ENCODE measurements around the gene PRKAG1. TPM values are rescaled to one million over a fixed set of nuclear protein-coding genes. Genes with fewer than 3 reads are reported as not detected.

Gene PRKAG1
- total and polyA plus RNA-seq, 4 donors: 15.5 to 31.5 (median 20.9) TPM

DNA sequence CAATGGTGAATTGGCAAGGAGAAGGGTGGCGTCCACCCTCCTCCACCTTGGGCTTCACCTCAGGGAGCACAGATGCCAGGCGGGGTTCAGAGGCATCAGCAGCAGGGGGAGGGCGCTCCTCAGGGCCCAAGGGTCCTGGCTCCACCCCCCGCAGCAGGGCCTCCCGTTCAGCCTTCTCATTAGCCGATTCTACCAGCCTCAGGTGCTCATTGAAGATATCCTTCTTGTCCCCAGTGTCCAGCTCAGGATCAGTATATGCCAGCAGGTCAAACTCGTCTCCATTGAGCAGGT lies 19.3 kb upstream of the PRKAG1 start:
- Histone ChIP-seq H3K9ac (ENCODE audit: low read depth in 1 of 2, low read length in 2 of 2) (no peak overlapping the region), H3K4me3 (ENCODE audit: low read depth in 1 of 3, low read length in 3 of 3) (no peak overlapping the region), H3K27me3 (ENCODE audit: control insufficient read depth in 4 of 4, insufficient read depth in 4 of 4, low read length in 3 of 4) (no peaks in the 10 kb centered on the region), H3K9me3 (ENCODE audit: control insufficient read depth in 4 of 4, low read length in 3 of 4) (no peaks in the 10 kb centered on the region), H3K36me3 (ENCODE audit: control insufficient read depth in 4 of 4, insufficient read depth in 3 of 4, low read depth in 1 of 4, low read length in 3 of 4) (peaks cover 25 to 92% (median 57%) of the 10 kb centered on the region in 4 donors), H3K27ac (ENCODE audit: low read depth in 1 of 2, low read length in 2 of 2) (no peak overlapping the region), H3K4me1 (ENCODE audit: control insufficient read depth in 4 of 4, insufficient read depth in 4 of 4, low read length in 3 of 4) (no peaks in the 10 kb centered on the region)
- no peak for TF ChIP-seq ZBTB33 (IDR thresholded peaks at IDR 0.05)
- no peak for TF ChIP-seq FOXA1 (IDR thresholded peaks at IDR 0.05)
- no peak for TF ChIP-seq HNF4A (conservative IDR thresholded peaks at IDR 0.05)
- TF ChIP-seq, protein P1, sequence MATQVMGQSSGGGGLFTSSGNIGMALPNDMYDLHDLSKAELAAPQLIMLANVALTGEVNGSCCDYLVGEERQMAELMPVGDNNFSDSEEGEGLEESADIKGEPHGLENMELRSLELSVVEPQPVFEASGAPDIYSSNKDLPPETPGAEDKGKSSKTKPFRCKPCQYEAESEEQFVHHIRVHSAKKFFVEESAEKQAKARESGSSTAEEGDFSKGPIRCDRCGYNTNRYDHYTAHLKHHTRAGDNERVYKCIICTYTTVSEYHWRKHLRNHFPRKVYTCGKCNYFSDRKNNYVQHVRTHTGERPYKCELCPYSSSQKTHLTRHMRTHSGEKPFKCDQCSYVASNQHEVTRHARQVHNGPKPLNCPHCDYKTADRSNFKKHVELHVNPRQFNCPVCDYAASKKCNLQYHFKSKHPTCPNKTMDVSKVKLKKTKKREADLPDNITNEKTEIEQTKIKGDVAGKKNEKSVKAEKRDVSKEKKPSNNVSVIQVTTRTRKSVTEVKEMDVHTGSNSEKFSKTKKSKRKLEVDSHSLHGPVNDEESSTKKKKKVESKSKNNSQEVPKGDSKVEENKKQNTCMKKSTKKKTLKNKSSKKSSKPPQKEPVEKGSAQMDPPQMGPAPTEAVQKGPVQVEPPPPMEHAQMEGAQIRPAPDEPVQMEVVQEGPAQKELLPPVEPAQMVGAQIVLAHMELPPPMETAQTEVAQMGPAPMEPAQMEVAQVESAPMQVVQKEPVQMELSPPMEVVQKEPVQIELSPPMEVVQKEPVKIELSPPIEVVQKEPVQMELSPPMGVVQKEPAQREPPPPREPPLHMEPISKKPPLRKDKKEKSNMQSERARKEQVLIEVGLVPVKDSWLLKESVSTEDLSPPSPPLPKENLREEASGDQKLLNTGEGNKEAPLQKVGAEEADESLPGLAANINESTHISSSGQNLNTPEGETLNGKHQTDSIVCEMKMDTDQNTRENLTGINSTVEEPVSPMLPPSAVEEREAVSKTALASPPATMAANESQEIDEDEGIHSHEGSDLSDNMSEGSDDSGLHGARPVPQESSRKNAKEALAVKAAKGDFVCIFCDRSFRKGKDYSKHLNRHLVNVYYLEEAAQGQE (IDR thresholded peaks at IDR 0.05): no peak
- no peak for TF ChIP-seq HNF4G (IDR thresholded peaks at IDR 0.05)
- no peak for TF ChIP-seq JUND (IDR thresholded peaks at IDR 0.05)
- no peak for TF ChIP-seq FOXA2 (IDR thresholded peaks at IDR 0.05)
- no peak for TF ChIP-seq TAF1 (conservative IDR thresholded peaks at IDR 0.05)
- no peak for TF ChIP-seq RAD21 (IDR thresholded peaks at IDR 0.05)
- no peak for TF ChIP-seq EGR1 (IDR thresholded peaks at IDR 0.05; ENCODE audit: low read depth in 2 of 2)
- TF ChIP-seq GABPA (IDR thresholded peaks at IDR 0.05 in 1 of 2, conservative IDR thresholded peaks at IDR 0.05 in 1 of 2): no peak
- TF ChIP-seq MAX (IDR thresholded peaks at IDR 0.05): no peak
- 94% methylated on average over 7 of the region's 7 CpGs for WGBS
- no peak for DNase-seq (ENCODE audit: low spot score)

GRCh38 chr12:49037111-49037946 lies 18.8 kb upstream of the PRKAG1 start:
- H3K4me3 ChIP-seq (ENCODE audit: low read depth in 1 of 3, low read length in 3 of 3): no peak overlapping the region
- H3K4me1 ChIP-seq (ENCODE audit: control insufficient read depth in 4 of 4, insufficient read depth in 4 of 4, low read length in 3 of 4): no peaks in the 10 kb centered on the region
- WGBS: 94% methylated on average over 9 of the region's 9 CpGs
- H3K27ac ChIP-seq (ENCODE audit: low read depth in 1 of 2, low read length in 2 of 2): no peak overlapping the region
- H3K36me3 ChIP-seq (ENCODE audit: control insufficient read depth in 4 of 4, insufficient read depth in 3 of 4, low read depth in 1 of 4, low read length in 3 of 4): peaks cover 21 to 92% (median 57%) of the 10 kb centered on the region in 4 donors
- no peak for DNase-seq (ENCODE audit: low spot score)
- no peak overlapping the region for H3K9ac ChIP-seq (ENCODE audit: low read depth in 1 of 2, low read length in 2 of 2)
- TF ChIP-seq TAF1 (conservative IDR thresholded peaks at IDR 0.05) (no peak), SP1 (IDR thresholded peaks at IDR 0.05) (no peak), ATF3 (IDR thresholded peaks at IDR 0.05) (no peak), FOXA2 (IDR thresholded peaks at IDR 0.05) (no peak), HNF4A (conservative IDR thresholded peaks at IDR 0.05) (no peak), ZBTB33 (IDR thresholded peaks at IDR 0.05) (no peak), MAX (IDR thresholded peaks at IDR 0.05) (no peak), GABPA (IDR thresholded peaks at IDR 0.05 in 1 of 2, conservative IDR thresholded peaks at IDR 0.05 in 1 of 2) (no peak)
- TF ChIP-seq, protein P1 (IDR thresholded peaks at IDR 0.05): no peak
- H3K27me3 ChIP-seq (ENCODE audit: control insufficient read depth in 4 of 4, insufficient read depth in 4 of 4, low read length in 3 of 4): no peaks in the 10 kb centered on the region
- no peaks in the 10 kb centered on the region for H3K9me3 ChIP-seq (ENCODE audit: control insufficient read depth in 4 of 4, low read length in 3 of 4)

Measured in liver (tissue), 9 donors.